ENCODE results near the gene TADA2A. TPM values are rescaled to one million over a fixed set of nuclear protein-coding genes. Genes with fewer than 3 reads are reported as not detected.
"Not testable (repeated sequence)": the region's sequence is repeated elsewhere in the genome, so short reads cannot be mapped to it uniquely, and the experiment has no call there.

TADA2A gene
- total RNA-seq, 1 donor from 2014 or later, result 21.4 TPM

- ATAC-seq, result no peak
- H3K36me3 ChIP-seq, result peaks cover 85% of the 10 kb centered on the region
- TF ChIP-seq CTCF (IDR thresholded peaks at IDR 0.05), result no peak
Observed at GRCh38 chr17:37440424-37440823, 33.7 kb downstream of the TADA2A start.

DNA sequence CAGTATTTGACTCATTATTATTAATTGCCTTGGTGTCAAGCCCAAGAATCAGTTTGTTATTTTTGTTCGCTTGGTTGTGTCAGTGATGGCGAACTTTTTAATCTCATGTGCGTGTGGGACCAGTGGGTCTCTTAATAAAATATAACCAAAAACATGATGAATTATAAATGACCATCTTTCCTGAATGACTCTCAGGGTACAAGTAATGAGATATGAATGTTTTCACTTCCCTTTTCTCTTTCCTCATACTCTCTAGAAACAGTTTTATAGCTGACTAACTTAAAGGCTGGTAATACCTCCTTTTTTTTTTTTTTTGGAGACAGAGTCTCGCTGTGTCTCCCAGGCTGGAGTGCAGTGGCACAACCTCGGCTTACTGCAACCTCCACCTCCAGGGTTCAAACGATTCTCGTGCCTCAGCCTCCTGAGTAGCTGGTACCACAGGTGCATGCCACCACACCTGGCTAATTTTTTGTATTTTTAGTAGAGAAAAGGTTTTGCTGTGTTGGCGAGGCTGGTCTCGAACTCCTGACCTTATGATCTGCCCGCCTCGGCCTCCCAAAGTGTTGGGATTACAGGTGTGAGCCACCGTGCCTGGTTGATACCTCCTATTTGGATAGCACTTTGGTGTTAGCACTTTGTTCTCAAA is 34.8 kb downstream of the TADA2A start:
- H3K36me3 ChIP-seq, result peaks cover 93% of the 10 kb centered on the region
- H3K4me1 ChIP-seq; H3K4me3 ChIP-seq; H3K27ac ChIP-seq; H3K9me3 ChIP-seq; H3K27me3 ChIP-seq; ATAC-seq; DNase-seq; intact Hi-C loops (cut with DNase I): not testable (repeated sequence)

More at GRCh38 chr17:37440424-37440823, 33.7 kb downstream of the TADA2A start:
- no peaks in the 10 kb centered on the region for H3K4me1 ChIP-seq
- no peaks in the 10 kb centered on the region for H3K27me3 ChIP-seq
- no peaks in the 10 kb centered on the region for H3K9me3 ChIP-seq
- DNase-seq, result no peak
- H3K4me3 ChIP-seq, result no peak overlapping the region
- H3K27ac ChIP-seq, result no peak overlapping the region
- intact Hi-C loops (cut with DNase I), result no loop called here

GRCh38 chr17:37446027-37446426 is 39.3 kb downstream of the TADA2A start:
- Histone ChIP-seq H3K27ac (no peak overlapping the region), H3K36me3 (peaks cover 77% of the 10 kb centered on the region), H3K4me3 (no peak overlapping the region), H3K4me1 (no peaks in the 10 kb centered on the region), H3K27me3 (no peaks in the 10 kb centered on the region), H3K9me3 (no peaks in the 10 kb centered on the region)
- intact Hi-C loops (cut with DNase I), result no loop called here
- DNase-seq (no peak), ATAC-seq (no peak)
- no peak for TF ChIP-seq CTCF (IDR thresholded peaks at IDR 0.05)

GRCh38 chr17:37447641-37448040 is 41.0 kb downstream of the TADA2A start:
- DNase-seq, result no peak
- H3K4me1 ChIP-seq, result no peaks in the 10 kb centered on the region
- H3K36me3 ChIP-seq, result peaks cover 71% of the 10 kb centered on the region
- TF ChIP-seq CTCF (IDR thresholded peaks at IDR 0.05), result no peak
- H3K9me3 ChIP-seq, result no peaks in the 10 kb centered on the region
- no peaks in the 10 kb centered on the region for H3K27me3 ChIP-seq
- no peak overlapping the region for H3K4me3 ChIP-seq
- H3K27ac ChIP-seq, result no peak overlapping the region
- intact Hi-C loops (cut with DNase I), result no loop called here
- no peak for ATAC-seq

DNA sequence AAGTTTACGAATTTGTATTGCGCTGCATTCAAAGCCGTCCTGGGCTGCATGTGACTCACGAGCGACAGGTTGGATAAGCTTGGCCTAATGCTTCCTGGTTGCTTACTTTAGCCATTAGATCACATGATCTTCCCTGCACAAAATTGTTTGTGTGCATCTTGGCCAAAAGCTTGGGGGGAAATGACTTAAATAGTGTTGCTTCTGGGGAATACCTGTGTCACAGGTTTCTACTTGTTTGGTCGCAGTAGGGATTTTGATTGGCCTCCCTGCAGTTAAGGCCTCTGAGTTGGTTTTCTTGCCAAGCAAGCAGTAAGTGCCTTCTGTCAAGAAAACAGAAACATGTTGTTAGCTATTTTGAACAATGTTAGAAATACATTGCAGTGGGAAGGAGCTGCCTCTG is 43.4 kb downstream of the TADA2A start:
- Histone ChIP-seq H3K9me3 (no peaks in the 10 kb centered on the region), H3K36me3 (peaks cover 47% of the 10 kb centered on the region), H3K27ac (no peak overlapping the region), H3K4me1 (no peaks in the 10 kb centered on the region), H3K4me3 (no peak overlapping the region), H3K27me3 (no peaks in the 10 kb centered on the region)
- no peak for ATAC-seq
- TF ChIP-seq CTCF (IDR thresholded peaks at IDR 0.05), result no peak
- intact Hi-C loops (cut with DNase I), result no loop called here
- DNase-seq, result no peak

DNA sequence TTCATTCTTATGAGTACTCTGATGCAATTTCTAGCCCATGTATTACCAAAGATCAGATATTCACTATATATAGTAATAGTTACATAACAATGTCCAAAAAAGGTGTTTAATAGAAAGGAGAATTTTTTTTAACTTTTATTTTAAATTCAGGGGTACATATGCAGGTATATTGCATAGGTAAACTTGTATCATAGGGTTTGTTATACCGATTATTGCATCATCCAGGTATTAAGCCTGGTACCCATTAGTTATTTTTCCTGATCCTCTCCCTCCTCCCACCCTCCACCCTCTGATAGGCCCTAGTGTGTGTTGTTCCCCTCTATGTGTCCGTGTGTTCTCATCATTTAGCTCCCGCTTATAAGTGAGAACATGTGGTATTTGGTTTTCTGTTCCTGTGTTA is 51.1 kb downstream of the TADA2A start:
- H3K4me1 ChIP-seq; H3K27ac ChIP-seq; H3K27me3 ChIP-seq; intact Hi-C loops (cut with DNase I); ATAC-seq; H3K4me3 ChIP-seq; DNase-seq; H3K9me3 ChIP-seq: not testable (repeated sequence)
- peaks cover 26% of the 10 kb centered on the region for H3K36me3 ChIP-seq

GRCh38 chr17:37458805-37459204 is 52.1 kb downstream of the TADA2A start:
- intact Hi-C loops (cut with DNase I), result no loop called here
- H3K36me3 ChIP-seq, result peaks cover 26% of the 10 kb centered on the region
- TF ChIP-seq CTCF (IDR thresholded peaks at IDR 0.05), result no peak

More at GRCh38 chr17:37458805-37459204, 52.1 kb downstream of the TADA2A start:
- ATAC-seq, result no peak
- no peak for DNase-seq
- no peaks in the 10 kb centered on the region for H3K9me3 ChIP-seq
- H3K4me1 ChIP-seq, result no peaks in the 10 kb centered on the region
- H3K27me3 ChIP-seq, result no peaks in the 10 kb centered on the region
- H3K4me3 ChIP-seq, result no peak overlapping the region
- no peak overlapping the region for H3K27ac ChIP-seq

Data from upper lobe of right lung (tissue), 1 donor.